KOPT-K1 (cell line): Measurements from ENCODE around the gene CPNE7.

ENCODE experiments used
- H3K27ac ChIP-seq: fragments of 200-600 bp; sonication (generic); 2 replicates; pipeline ENCODE4 v1.5.1; 2016; ENCODE audit warnings: antibody characterized with exemption, mild to moderate bottlenecking, low read depth, low read length; ENCODE audit not compliant: poor library complexity, severe bottlenecking
- H3K36me3 ChIP-seq: fragments of 200-600 bp; sonication (generic); 2 replicates; pipeline ENCODE4 v1.5.1; 2017; ENCODE audit warnings: antibody characterized with exemption, mild to moderate bottlenecking, low read length, moderate library complexity; ENCODE audit not compliant: insufficient read depth
- H3K9me3 ChIP-seq: fragments of 200-600 bp; sonication (generic); 2 replicates; pipeline ENCODE4 v1.5.1; 2017; ENCODE audit warnings: antibody characterized with exemption, low read length, mild to moderate bottlenecking; ENCODE audit not compliant: insufficient read depth, poor library complexity, severe bottlenecking

The CPNE7 gene

DNA sequence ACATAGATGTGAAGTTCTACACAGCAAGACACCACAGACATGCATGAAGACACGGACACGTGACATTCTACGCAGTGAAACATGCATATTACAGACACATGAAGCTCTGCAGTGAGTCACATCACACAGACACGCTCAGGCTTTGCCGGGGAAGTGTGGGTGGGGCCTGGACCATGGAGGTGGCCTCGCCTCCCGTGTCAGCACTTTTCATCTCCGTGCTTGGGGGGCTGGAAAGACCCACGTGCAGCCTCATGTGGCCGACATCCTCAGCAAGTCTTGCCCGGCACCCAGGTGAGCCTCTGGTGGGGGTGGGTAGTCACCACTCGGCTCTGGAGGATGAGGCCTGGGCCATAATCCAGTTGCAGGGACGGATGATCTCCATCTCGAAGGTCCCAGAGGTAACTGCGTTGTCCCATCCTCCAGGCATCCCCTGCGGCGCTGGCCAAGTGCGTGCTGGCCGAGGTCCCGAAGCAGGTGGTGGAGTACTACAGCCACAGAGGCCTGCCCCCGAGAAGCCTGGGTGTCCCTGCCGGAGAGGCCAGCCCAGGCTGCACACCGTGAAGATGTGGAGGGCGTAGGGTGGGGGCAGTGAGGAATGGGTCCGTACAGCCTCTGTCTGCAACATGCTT, 20.6 kb downstream of the CPNE7 start:
- no peaks in the 10 kb centered on the region for H3K9me3 ChIP-seq
- peak overlapping the region; percentile 79 for H3K27ac ChIP-seq
- H3K36me3 ChIP-seq = peaks cover 13% of the 10 kb centered on the region; the same call in 1 of the 2 replicates

DNA sequence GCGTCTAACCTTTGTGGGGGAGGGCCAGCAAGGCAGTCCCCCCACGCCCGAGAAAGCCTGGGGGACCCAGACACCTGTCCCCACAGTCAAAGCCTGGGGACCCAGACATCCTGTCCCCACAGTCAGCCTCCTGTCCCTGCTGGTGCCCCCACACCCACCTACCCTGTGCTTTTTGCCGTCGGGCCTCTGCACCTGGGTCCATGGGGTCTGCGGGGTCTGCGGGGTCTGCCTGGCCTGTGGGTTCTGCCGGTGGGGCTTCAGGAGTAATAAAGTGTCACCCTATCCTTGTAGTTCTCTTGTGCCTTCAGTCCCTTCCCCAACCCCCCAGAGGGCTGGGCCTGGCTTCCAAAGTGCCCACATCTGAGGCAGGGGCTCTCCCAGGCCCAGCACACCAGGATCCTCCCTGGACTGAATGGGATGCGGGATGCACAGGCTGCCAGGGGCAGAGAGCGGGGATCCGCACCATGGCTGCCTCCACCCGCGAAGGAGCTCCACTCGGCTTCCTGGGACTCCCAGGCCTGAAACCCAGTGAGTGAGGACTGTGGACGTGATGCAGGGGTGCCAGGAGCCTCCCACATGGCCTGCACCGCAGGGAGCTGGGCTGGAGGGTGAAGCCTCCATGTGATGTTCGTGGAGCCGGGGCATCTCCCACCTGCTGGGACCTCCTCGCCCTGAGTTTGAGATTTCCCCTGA, 21.5 kb downstream of the CPNE7 start:
- peak overlapping the region; percentile 79 for H3K27ac ChIP-seq
- no peaks in the 10 kb centered on the region for H3K9me3 ChIP-seq
- peaks cover 13% of the 10 kb centered on the region; the same call in 1 of the 2 replicates for H3K36me3 ChIP-seq

- Histone ChIP-seq H3K36me3 (peaks cover 13% of the 10 kb centered on the region; the same call in 1 of the 2 replicates), H3K27ac (no peak overlapping the region), H3K9me3 (no peaks in the 10 kb centered on the region)
Observed at GRCh38 chr16:89598199-89598598, 22.6 kb downstream of the CPNE7 start.

GRCh38 chr16:89599451-89599858, 23.9 kb downstream of the CPNE7 start:
- peak overlapping the region; percentile 39 for H3K27ac ChIP-seq
- H3K36me3 ChIP-seq = peaks cover 13% of the 10 kb centered on the region; the same call in 1 of the 2 replicates
- H3K9me3 ChIP-seq = no peaks in the 10 kb centered on the region

GRCh38 chr16:89599902-89600301, 24.3 kb downstream of the CPNE7 start:
- no peaks in the 10 kb centered on the region for H3K9me3 ChIP-seq
- H3K36me3 ChIP-seq = peaks cover 13% of the 10 kb centered on the region; the same call in 1 of the 2 replicates
- peak overlapping the region; percentile 39 for H3K27ac ChIP-seq

DNA sequence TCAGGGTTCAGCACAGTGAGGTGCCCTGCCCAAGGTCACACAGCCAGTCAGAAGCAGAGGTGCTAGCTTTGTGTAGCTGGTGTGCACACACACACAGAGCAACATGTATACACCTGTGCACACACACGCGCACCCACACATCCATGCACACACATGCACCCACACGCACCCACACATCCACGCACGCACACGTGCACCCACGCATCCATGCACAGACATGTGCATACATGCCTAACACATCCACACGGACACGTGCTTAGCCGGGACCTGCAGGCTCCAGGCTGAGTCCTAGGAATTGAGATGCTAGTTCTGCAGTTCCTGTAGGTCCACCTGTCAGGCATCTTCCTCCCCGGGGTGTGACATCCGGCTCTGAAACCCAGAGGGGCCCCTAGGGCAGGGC, 24.9 kb downstream of the CPNE7 start:
- peaks cover 8% of the 10 kb centered on the region; the same call in 1 of the 2 replicates for H3K36me3 ChIP-seq
- peak overlapping the region; percentile 39 for H3K27ac ChIP-seq
- H3K9me3 ChIP-seq = no peaks in the 10 kb centered on the region

GRCh38 chr16:89600956-89601355, 25.4 kb downstream of the CPNE7 start:
- Histone ChIP-seq H3K9me3 (no peaks in the 10 kb centered on the region), H3K27ac (no peak overlapping the region), H3K36me3 (peaks cover 3% of the 10 kb centered on the region; the same call in 1 of the 2 replicates)

GRCh38 chr16:89601906-89602272, 26.3 kb downstream of the CPNE7 start:
- no peaks in the 10 kb centered on the region for H3K36me3 ChIP-seq
- H3K9me3 ChIP-seq = no peaks in the 10 kb centered on the region
- peak overlapping the region; percentile 64 for H3K27ac ChIP-seq

- Histone ChIP-seq H3K9me3 (no peaks in the 10 kb centered on the region), H3K27ac (peak overlapping the region; percentile 64)
Observed at GRCh38 chr16:89602273-89602951, 26.9 kb downstream of the CPNE7 start.

GRCh38 chr16:89602952-89603590, 27.5 kb downstream of the CPNE7 start:
- Histone ChIP-seq H3K36me3 (no peaks in the 10 kb centered on the region), H3K9me3 (no peaks in the 10 kb centered on the region), H3K27ac (peak overlapping the region; percentile 64)

More at GRCh38 chr16:89602273-89602951, 26.9 kb downstream of the CPNE7 start:
- H3K36me3 ChIP-seq = no peaks in the 10 kb centered on the region

DNA sequence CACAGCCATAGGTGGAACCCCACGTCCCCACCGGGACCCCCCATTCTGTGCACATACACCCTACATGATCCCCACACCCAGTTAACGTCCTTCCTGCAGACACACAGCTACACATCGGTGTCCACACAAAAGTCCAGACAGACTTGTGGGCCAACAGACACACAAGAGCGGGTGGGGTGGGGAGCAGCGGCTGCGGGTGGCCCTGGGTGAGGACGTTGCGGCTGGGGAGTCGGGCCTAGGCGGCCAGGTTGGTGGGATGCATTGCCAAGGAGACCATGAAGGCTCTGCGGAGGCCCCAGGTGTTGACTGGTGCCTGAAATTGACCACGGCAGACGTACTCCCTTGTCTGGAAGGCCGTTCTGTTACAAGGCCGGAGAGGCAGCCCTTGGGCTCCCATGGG, 29.2 kb downstream of the CPNE7 start:
- H3K36me3 ChIP-seq = no peaks in the 10 kb centered on the region
- no peaks in the 10 kb centered on the region for H3K9me3 ChIP-seq
- H3K27ac ChIP-seq = peak overlapping the region; percentile 97

GRCh38 chr16:89605186-89605970, 29.8 kb downstream of the CPNE7 start:
- no peaks in the 10 kb centered on the region for H3K36me3 ChIP-seq
- H3K9me3 ChIP-seq = no peaks in the 10 kb centered on the region
- H3K27ac ChIP-seq = peak overlapping the region; percentile 97

- Histone ChIP-seq H3K9me3 (no peaks in the 10 kb centered on the region), H3K36me3 (no peaks in the 10 kb centered on the region), H3K27ac (peak overlapping the region; percentile 97)
Observed at GRCh38 chr16:89606006-89606405, 30.4 kb downstream of the CPNE7 start.

DNA sequence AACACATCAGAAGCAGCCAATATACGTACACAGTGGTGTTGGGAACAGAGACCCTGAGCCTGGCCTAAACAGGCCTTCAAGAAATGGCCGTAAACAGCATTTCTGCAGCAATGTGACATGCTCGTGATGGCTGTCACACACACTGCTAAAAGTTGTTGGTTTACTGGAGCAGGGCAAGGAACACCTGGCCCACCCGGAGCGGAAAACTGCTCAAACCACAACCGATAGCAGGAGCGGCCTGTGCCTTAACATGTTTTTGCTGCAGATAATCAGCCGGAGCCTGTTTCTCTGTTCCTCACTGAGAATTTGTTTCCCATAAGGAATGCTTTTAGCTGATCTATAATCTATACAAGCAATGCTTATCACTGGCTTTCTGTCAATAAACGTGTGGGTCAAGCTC, 31.9 kb downstream of the CPNE7 start:
- Histone ChIP-seq H3K27ac (peak overlapping the region; percentile 97), H3K36me3 (no peaks in the 10 kb centered on the region), H3K9me3 (no peaks in the 10 kb centered on the region)
